Measurements from ENCODE around the gene SLX4.

- no peak for TF ChIP-seq SP2 (IDR thresholded peaks at IDR 0.05; ENCODE audit: extremely low read depth, low read depth, low read length, poor library complexity, severe bottlenecking)
- no peak for TF ChIP-seq RAD21 (CRISPR knock-in tag; conservative IDR thresholded peaks at IDR 0.05 in 1 of 2, IDR thresholded peaks at IDR 0.05 in 1 of 2)
- TF ChIP-seq POLR2A (conservative IDR thresholded peaks at IDR 0.05): no peak
- TF ChIP-seq CBX1 (IDR thresholded peaks at IDR 0.05; ENCODE audit: low read depth): no peak
- TF ChIP-seq SMC3 (conservative IDR thresholded peaks at IDR 0.05; ENCODE audit: insufficient read depth, low read depth, low read length): no peak
- no peak for TF ChIP-seq PCBP2 (IDR thresholded peaks at IDR 0.05; ENCODE audit: low read depth, low read length, poor library complexity, severe bottlenecking)
- TF ChIP-seq ETV5 (CRISPR knock-in tag; IDR thresholded peaks at IDR 0.05; ENCODE audit: low read depth): no peak
- TF ChIP-seq JUND (IDR thresholded peaks at IDR 0.05; ENCODE audit: borderline replicate concordance, low read depth, low read length): no peak
- TF ChIP-seq JUND (tag; IDR thresholded peaks at IDR 0.05; ENCODE audit: borderline replicate concordance, low read depth, low read length): no peak
- TF ChIP-seq ZNF512 (tag; IDR thresholded peaks at IDR 0.05): no peak
These were observed 58.1 kb downstream of the SLX4 start for GRCh38 chr16:3553138-3553923.
